ENCODE data around the gene FAM171A2.

FAM171A2 gene

DNA sequence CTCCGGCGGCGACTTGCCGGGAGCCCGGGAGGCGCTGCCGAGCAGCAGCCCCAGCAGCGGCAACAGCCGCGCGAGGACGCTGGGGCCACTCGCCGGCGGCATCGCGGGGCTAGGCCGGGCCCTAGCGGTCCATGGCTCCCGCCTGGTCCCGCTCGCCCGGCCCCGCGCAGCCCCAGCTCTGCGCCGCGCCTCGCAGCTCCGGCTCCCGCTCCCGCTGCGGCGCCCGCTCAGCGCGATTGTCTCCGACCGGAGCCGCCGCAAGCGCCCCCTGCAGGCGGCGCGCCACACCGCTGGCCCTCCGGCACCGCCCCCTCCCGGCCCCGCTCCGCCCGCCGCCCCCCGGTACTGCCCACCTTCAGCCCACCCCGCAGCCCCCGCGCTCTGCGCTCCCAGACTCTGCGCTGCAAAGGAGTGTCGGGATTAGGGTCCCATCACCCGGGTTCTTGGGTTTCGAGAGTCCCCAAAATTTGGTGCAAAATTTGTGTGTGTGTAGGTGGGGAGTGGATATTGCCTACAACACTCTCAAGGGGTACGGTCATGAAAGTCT is at the start of gene FAM171A2:
Gene FAM171A2 (minus strand): TSS at position 241 of the 547 bp plus-strand sequence. CDS start 139 bp downstream, at position 102.
- TF ChIP-seq EZH2phosphoT487 (IDR thresholded peaks at IDR 0.05; ENCODE audit: borderline replicate concordance, low read length) = no peak
- TF ChIP-seq, protein P1, sequence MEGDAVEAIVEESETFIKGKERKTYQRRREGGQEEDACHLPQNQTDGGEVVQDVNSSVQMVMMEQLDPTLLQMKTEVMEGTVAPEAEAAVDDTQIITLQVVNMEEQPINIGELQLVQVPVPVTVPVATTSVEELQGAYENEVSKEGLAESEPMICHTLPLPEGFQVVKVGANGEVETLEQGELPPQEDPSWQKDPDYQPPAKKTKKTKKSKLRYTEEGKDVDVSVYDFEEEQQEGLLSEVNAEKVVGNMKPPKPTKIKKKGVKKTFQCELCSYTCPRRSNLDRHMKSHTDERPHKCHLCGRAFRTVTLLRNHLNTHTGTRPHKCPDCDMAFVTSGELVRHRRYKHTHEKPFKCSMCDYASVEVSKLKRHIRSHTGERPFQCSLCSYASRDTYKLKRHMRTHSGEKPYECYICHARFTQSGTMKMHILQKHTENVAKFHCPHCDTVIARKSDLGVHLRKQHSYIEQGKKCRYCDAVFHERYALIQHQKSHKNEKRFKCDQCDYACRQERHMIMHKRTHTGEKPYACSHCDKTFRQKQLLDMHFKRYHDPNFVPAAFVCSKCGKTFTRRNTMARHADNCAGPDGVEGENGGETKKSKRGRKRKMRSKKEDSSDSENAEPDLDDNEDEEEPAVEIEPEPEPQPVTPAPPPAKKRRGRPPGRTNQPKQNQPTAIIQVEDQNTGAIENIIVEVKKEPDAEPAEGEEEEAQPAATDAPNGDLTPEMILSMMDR (IDR thresholded peaks at IDR 0.05; ENCODE audit: low read depth, low read length, poor library complexity, severe bottlenecking) = peak; percentile 68
- Histone ChIP-seq H3K4me3 (ENCODE audit: low read length) (peak within 1 kb of the TSS; percentile 80), H3K36me3 (ENCODE audit: control insufficient read depth, low read length) (no peaks in the 10 kb centered on the region), H3F3A (ENCODE audit: control insufficient read depth, insufficient read depth) (no peaks in the 10 kb centered on the region), H3K4me2 (ENCODE audit: low read length) (peak within 1 kb of the TSS; percentile 95), H3K79me2 (ENCODE audit: control insufficient read depth, low read length) (no peaks in the 10 kb centered on the region), H4K20me1 (ENCODE audit: control insufficient read depth, insufficient read depth, low read depth, low read length) (no peaks in the 10 kb centered on the region), H3K27me3 (ENCODE audit: control insufficient read depth, low read length) (peaks cover 40% of the 10 kb centered on the region), H3K4me1 (ENCODE audit: control insufficient read depth, low read length) (peaks cover 52% of the 10 kb centered on the region), H3K9me3 (ENCODE audit: control insufficient read depth, insufficient read depth, low read length) (no peaks in the 10 kb centered on the region), H3K9me2 (replicated peaks; ENCODE audit: control insufficient read depth, low read length) (no peaks in the 10 kb centered on the region), H3K27ac (ENCODE audit: low read depth, low read length) (no peak within 1 kb of the TSS)

GRCh38 chr17:44409309-44410028 is 45.8 kb upstream of the FAM171A2 start:
- H3F3A ChIP-seq (ENCODE audit: control insufficient read depth, insufficient read depth) = no peaks in the 10 kb centered on the region
- no peak overlapping the region for H3K4me2 ChIP-seq (ENCODE audit: low read length)
- no peaks in the 10 kb centered on the region for H3K9me3 ChIP-seq (ENCODE audit: control insufficient read depth, insufficient read depth, low read length)
- H3K27me3 ChIP-seq (ENCODE audit: control insufficient read depth, low read length) = no peaks in the 10 kb centered on the region
- peaks cover 15% of the 10 kb centered on the region for H3K36me3 ChIP-seq (ENCODE audit: control insufficient read depth, low read length)
- no peaks in the 10 kb centered on the region for H3K9me2 ChIP-seq (replicated peaks; ENCODE audit: control insufficient read depth, low read length)
- H3K79me2 ChIP-seq (ENCODE audit: control insufficient read depth, low read length) = no peaks in the 10 kb centered on the region
- H3K4me3 ChIP-seq (ENCODE audit: low read length) = no peak overlapping the region
- no peak for TF ChIP-seq EZH2phosphoT487 (IDR thresholded peaks at IDR 0.05; ENCODE audit: borderline replicate concordance, low read length)
- TF ChIP-seq, protein P1 (IDR thresholded peaks at IDR 0.05; ENCODE audit: low read depth, low read length, poor library complexity, severe bottlenecking) = peak; percentile 17
- no peak overlapping the region for H3K27ac ChIP-seq (ENCODE audit: low read depth, low read length)
- H4K20me1 ChIP-seq (ENCODE audit: control insufficient read depth, insufficient read depth, low read depth, low read length) = no peaks in the 10 kb centered on the region
- no peaks in the 10 kb centered on the region for H3K4me1 ChIP-seq (ENCODE audit: control insufficient read depth, low read length)

DNA sequence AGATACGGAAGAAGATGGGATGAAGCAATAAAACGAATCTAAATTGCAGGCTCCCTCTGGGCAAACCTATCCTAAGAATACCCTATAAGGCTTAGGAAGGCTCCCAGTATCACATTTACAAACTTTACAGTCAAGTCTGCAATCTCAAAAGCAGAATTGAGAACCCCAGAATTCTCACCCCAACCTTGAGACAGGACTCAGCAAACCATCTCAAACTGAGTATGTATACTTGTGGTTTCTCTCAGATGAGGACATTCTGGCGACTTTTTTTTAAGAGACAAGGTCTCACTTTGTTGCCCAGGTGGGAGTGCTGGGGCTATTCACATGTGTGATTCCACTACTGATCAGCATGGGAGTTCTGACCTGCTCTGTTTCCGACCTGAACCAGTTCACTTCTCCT is 45.1 kb upstream of the FAM171A2 start:
- Histone ChIP-seq H3K27ac (ENCODE audit: low read depth, low read length) (no peak overlapping the region), H3K79me2 (ENCODE audit: control insufficient read depth, low read length) (no peaks in the 10 kb centered on the region), H3K9me2 (replicated peaks; ENCODE audit: control insufficient read depth, low read length) (no peaks in the 10 kb centered on the region), H3K4me2 (ENCODE audit: low read length) (no peak overlapping the region), H3K27me3 (ENCODE audit: control insufficient read depth, low read length) (no peaks in the 10 kb centered on the region), H3K4me1 (ENCODE audit: control insufficient read depth, low read length) (no peaks in the 10 kb centered on the region), H3K9me3 (ENCODE audit: control insufficient read depth, insufficient read depth, low read length) (no peaks in the 10 kb centered on the region), H3F3A (ENCODE audit: control insufficient read depth, insufficient read depth) (no peaks in the 10 kb centered on the region), H3K36me3 (ENCODE audit: control insufficient read depth, low read length) (peaks cover 19% of the 10 kb centered on the region), H3K4me3 (ENCODE audit: low read length) (no peak overlapping the region), H4K20me1 (ENCODE audit: control insufficient read depth, insufficient read depth, low read depth, low read length) (no peaks in the 10 kb centered on the region)
- no peak for TF ChIP-seq EZH2phosphoT487 (IDR thresholded peaks at IDR 0.05; ENCODE audit: borderline replicate concordance, low read length)
- TF ChIP-seq, protein P1 (IDR thresholded peaks at IDR 0.05; ENCODE audit: low read depth, low read length, poor library complexity, severe bottlenecking) = no peak
